GM21825 (cell line): ENCODE results near the gene KLRB1.
"Not testable (repeated sequence)": the region's sequence is repeated elsewhere in the genome, so short reads cannot be mapped to it uniquely, and the experiment has no call there.

Experiments used
- ATAC-seq: cut with Tn5 transposase; IDR thresholded peaks from one replicate; pipeline ENCODE4 v1.9.1; 2021; ENCODE audit warnings: mild to moderate bottlenecking, moderate library complexity; ENCODE audit not compliant: unreplicated experiment

The KLRB1 gene

DNA sequence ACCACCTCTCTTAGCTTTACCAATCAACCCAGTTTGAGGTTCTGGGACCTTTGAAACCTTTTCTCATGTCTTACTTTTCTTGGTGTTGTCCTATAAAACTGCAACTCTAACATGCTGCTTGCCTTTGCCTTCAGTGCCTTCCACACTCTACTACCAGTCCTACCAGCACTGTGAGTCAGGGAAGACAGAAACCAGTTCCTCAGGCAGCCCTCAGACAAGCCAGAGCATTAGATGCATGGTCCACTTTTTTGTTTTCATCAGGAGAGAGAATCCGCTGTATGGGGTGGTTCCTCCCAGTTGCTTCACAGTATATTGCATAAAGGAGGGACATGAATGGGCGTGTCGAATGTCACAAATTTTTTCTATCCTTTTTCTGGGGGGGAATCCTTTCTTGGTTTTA is 17.3 kb upstream of the KLRB1 start:
- no peak for ATAC-seq

- ATAC-seq = no peak
Observed at GRCh38 chr12:9619411-9620179, 11.9 kb upstream of the KLRB1 start.

DNA sequence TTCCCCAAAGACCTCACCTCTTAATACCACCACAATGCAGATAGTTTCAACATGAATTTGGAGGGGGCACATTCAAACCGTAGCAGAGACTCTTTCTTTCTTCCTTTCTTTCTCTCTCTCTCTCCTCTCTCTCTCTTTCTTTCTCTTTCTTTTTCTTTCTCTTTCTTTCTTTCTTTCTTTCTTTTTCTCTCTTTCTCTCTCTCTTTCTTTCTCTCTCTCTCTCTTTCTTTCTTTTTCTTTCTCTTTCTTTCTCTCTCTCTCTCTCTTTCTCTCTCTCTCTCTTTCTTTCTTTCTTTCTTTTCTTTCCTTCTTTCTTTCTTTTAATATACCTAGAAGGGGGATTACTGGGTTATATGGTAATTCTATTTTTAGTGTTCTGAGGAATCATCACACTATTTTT is 11.2 kb upstream of the KLRB1 start:
- not testable (repeated sequence) for ATAC-seq

- no peak for ATAC-seq
Observed at GRCh38 chr12:9617124-9617523, 9.4 kb upstream of the KLRB1 start.

DNA sequence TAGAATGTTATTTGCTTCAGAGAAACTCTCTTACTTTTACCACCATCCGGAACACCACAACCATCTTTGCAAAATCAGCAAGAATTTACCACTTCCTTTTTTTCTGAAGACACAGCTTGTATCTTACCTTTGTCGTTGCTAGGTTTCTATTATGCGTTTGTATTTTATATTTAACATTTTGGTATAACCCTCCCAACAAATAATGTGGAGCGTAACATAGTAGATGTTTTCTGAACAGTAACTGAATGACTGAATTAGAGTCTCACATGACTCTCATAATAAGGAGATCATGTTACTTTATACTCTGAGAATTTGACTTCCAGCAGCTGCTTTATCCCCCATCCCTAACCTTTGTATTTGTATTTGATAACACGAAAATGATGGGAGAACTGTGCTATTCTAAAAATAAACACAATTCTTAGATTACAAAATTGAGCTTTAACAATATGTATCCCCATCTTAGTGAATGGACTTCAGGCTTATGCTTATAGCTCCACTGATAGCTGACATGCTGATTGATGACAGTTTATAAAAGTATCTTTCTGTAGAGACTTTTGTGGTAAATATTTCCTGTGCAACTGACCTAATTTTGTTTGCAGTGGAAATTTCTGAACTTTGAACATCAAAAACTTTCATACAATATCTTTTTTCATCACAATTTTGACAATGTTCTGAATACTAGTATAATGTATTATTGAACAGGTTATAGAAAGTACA is 7.9 kb upstream of the KLRB1 start:
- ATAC-seq = no peak

- ATAC-seq = not testable (repeated sequence)
Observed at GRCh38 chr12:9610606-9611005, 2.9 kb upstream of the KLRB1 start.

- no peak for ATAC-seq
Observed at GRCh38 chr12:9606736-9607372, 862 bp downstream of the KLRB1 start.

DNA sequence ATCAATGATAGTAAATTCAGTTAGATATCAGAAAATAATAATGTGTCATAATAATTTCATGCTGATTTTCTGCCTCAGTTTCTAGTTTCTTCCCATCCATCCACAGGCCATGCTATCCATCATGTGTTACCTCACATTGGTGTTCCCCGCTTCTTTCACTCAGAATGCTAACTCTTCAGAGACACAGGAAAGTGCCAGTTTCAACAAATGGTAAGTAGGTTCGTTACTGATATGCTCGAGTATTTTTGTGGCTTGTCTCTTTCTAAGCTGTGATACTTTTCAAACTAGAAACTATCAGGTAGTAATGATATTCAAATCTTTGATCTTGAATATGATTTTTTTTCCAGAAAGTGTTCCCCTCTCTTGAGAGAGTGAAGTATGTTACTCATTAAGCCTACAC is 1.5 kb downstream of the KLRB1 start:
- no peak for ATAC-seq

DNA sequence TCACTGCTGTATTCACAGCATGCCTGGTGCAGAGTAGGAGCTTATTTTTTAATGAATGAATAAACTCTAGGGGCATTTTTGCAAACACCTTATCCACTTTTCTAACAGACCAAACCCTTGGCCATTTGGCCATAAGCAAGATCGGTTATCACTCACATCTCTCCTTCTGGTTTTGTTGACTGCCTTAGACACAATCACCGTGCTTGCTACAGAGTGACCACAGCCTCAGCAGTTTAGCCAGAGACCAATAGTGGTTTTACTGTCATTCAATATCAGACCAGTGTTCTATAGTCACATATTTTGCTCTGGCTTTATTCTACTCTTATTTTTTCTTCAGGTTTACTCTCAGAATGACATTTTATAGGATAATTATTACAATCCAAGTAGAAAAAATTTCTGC is 2.2 kb downstream of the KLRB1 start:
- ATAC-seq = no peak

DNA sequence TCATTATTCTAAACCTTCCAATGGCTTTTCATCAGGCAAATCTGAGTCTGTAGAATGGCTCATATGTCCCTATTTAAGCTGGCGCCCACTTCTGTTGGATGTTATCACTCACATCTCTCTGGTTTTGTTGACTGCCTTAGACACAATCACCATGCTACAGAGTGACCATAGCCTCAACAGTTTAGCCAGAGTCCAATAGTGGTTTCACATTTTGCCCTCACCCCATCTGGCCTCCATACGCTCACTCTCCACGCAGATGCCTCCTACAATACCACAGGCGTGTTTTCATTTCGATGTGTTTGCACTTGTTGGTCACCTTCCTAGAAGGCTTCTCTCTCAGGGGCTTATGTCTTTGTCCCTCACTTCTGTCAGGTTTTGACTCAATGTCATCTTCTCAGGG is 3.4 kb downstream of the KLRB1 start:
- no peak for ATAC-seq

- ATAC-seq = not testable (repeated sequence)
Observed at GRCh38 chr12:9600426-9600825, 7.3 kb downstream of the KLRB1 start.

DNA sequence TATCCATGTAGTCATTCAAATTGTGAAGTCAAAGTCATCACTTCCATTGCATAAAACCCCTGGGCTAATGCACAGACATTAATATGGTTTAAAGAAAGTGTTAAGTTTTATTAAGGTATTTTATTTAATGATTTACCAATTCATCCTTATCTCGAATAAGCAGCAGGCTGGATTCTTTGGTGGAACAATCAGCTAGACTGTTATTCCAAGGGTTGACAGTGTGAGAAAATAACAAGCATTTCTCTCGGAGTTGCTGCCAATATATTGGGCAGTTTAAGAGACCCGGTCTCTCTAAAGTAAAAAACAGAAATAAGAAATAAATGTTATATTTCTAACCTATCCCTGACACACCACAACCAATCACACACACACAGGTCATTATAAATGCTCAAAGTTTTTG is 9.4 kb downstream of the KLRB1 start:
- ATAC-seq = no peak

DNA sequence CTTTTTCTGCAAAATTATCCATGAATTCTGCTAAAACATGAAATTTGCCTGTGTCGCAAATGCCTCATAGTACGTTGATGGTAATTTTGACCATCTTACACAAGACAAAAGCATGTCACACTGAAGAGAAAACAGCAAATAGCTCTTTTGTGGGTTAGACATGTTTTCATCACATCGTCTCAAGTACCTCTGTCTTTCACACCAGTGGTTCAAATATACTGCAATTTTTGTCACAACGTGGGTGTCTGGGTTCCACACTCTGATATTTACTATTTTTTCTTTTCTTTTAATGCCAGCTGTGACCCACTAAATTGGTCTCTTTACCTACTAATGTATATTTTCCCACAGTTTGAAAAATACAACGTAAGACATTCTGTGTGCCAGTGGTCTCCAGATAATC is 10.4 kb downstream of the KLRB1 start:
- ATAC-seq = no peak

DNA sequence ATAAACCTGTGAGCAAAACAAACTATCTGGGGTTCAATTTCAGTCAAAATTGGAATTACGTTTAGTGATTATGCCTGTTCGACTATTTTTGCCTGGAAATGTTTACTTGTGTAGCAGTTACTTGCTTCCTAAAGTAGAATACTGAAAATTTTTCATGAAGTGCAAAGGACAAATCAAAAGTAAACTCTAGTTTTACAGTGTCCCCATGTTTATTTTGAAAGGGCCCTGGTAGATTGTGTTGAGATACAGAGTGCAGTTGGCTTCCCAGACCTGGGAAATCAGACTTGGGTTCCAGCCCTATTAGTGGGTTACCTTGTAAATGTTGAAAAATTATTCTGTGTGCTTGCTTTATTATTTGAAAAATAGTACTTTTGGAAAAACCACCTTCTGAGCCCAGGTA is 17.3 kb downstream of the KLRB1 start:
- ATAC-seq = no peak

DNA sequence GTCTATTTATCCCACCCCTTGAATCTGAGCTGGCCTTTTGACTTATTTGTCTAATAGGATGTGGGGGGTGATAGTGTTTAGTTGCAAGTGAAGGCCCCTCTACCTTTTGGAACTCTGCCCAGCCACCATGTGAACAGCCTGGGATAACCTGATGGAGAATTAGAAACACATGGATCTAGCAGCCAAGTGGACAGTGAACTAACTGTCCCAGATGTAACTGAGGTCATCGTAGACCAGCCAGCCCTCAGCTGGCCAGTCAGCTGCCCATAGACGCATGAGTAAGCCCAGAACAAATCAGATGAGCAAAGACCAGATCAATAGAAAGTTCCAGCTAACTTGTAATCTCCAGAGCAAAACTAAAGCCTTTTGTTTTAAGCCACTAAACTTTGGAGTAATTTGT is 19.0 kb downstream of the KLRB1 start:
- ATAC-seq = no peak

DNA sequence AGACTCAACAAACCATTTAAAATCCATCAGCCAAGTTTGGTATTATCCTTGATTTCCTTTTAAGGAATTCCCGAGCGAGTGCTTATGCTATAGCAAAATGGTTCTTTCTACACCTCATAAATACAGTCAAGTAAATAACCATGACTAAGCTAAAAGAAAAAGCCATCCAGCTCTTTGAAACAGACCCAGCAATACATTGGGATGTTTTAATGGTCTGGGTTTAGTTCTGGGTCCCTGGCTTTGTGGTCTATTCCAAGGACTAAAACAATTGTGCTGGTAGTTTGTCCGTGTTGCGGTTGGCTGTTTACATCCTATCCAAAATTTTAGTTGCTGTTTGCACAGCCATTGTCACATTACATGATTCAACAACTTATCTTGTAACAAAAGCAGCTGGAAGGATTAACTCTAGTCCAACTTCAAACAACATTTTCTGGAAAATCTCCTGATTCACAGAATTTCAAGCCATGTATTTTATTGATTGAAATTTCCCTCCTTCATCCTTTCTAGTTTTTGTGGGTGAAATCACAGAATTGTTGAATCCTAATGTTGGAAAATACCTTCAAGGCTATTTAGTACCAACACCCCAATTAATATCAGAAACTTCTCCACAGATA is 19.6 kb downstream of the KLRB1 start:
- ATAC-seq = no peak

GRCh38 chr12:9577729-9578128 is 30.0 kb downstream of the KLRB1 start:
- not testable (repeated sequence) for ATAC-seq

DNA sequence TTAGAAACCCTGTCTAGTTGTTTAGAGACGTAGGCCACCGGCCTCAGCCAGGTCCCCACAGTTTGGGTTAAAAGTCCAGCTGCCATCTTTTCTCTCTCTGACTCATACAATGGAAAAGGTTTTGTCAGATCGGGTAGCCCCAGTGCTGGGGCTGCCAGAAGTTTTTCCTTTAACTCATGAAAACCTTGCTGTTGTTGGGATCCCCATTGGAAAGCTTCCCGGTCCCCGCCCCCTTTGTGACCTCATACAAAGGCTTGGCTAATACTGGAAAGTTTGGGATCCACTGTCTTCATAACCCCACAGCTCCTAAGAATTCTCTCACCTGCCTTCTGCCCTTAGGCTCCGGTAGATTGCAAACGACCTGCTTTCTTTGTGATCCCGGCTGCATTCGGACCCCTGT is 40.6 kb downstream of the KLRB1 start:
- not testable (repeated sequence) for ATAC-seq

DNA sequence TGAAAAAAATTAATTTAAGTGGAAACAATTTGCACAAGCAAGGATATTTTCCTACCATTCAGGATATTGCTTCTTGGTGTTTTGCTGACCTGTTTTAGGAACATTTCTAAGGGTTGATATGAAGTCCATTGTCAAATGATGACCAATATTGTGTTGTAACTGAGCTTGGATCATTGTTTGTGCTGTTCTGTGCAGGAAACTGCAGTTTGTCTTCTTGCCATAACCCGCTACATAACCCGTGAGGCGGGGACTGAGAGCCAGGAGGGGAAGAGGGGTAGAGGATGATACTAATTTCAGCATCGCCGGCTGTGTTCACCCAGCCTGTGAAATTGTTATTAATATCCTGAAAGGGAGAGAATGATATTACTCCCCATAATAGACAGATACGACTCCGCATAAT is 41.6 kb downstream of the KLRB1 start:
- ATAC-seq = not testable (repeated sequence)

DNA sequence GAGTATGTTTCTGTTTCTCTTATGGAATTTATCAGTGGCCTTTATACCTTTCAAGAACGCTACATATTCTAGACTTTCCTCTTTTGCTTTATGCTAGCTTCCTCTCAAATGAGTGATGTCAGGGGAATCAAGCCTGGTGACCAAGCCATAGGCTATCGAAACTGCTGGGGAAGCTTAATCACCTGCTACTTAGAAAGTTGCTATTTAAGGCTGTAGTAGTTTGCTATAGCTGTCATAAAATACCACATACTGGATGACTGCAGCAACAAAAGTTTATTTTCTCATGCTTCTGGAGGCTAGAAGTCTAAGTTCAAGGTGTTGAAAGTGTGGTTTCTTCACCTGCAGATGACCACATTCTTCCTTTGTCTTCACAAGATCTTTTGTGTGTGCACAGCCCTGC is 43.3 kb downstream of the KLRB1 start:
- not testable (repeated sequence) for ATAC-seq

GRCh38 chr12:9562841-9563453 is 44.8 kb downstream of the KLRB1 start:
- not testable (repeated sequence) for ATAC-seq
